ENCODE measurements around the gene RGS9BP. TPM values are rescaled to one million over a fixed set of nuclear protein-coding genes. Genes with fewer than 3 reads are reported as not detected.
"Not testable (repeated sequence)": the region's sequence is repeated elsewhere in the genome, so short reads cannot be mapped to it uniquely, and the experiment has no call there.

The RGS9BP gene
- total and polyA plus RNA-seq, 4 donors = 0.29 to 2.3 (median 0.42) TPM

DNA sequence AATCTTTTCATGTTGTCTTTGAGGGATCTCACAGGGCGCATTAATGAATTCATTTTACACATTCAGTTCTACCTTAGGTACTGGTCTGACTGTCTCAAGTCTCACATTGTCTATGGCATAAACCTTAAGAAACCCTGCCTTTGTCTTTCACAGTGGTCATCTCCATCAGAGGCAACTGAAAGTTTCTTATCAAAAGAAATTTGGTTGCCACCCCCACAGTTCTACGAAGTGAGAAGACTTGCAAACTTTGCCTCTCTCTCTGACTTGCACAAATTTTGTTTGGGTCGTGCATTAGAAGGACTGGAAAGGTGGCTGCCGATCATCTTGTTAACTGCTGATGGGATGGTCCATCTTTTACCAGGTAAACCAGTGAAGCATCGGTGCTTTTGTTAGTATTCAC, 33.4 kb downstream of the RGS9BP start:
- Histone ChIP-seq H3K9me3 (ENCODE audit: control insufficient read depth, insufficient read depth, low read length) (peaks cover 1% of the 10 kb centered on the region), H3K4me3 (ENCODE audit: low read depth, low read length) (no peak overlapping the region), H3K27me3 (ENCODE audit: control insufficient read depth, insufficient read depth, low read length) (no peaks in the 10 kb centered on the region), H3K36me3 (ENCODE audit: control insufficient read depth, insufficient read depth, low read length) (peaks cover 13% of the 10 kb centered on the region), H3K27ac (ENCODE audit: low read depth, low read length) (no peak overlapping the region), H3K4me1 (ENCODE audit: control insufficient read depth, insufficient read depth, low read length) (no peaks in the 10 kb centered on the region)
- WGBS (ENCODE audit: insufficient coverage) = 88% methylated on average over 4 of the region's 5 CpGs
- DNase-seq (ENCODE audit: low read depth in 4 of 6, low spot score in 6 of 6) = no peak

DNA sequence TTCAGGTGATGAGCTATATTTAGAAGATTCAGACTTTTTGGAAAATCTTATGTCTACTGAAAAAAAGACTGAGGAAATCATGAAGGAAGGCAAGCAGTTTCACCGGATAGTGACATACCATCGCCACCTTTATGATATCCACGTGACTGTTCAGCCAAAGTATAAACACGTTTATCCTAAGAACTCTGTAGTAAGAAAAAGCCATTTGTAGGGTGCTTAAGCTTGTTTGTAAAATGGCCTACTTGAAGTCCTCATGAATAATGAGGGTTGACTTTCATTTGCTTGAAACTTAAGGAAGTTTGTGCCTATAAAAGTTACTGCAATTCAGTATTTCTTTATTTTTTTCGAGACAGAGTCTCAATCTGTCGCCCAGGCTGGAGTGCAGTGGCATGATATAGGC, 36.1 kb downstream of the RGS9BP start:
- Histone ChIP-seq H3K27me3 (ENCODE audit: control insufficient read depth, insufficient read depth, low read length) (no peaks in the 10 kb centered on the region), H3K4me3 (ENCODE audit: low read depth, low read length) (no peak overlapping the region), H3K4me1 (ENCODE audit: control insufficient read depth, insufficient read depth, low read length) (no peaks in the 10 kb centered on the region), H3K27ac (ENCODE audit: low read depth, low read length) (no peak overlapping the region), H3K9me3 (ENCODE audit: control insufficient read depth, insufficient read depth, low read length) (no peaks in the 10 kb centered on the region), H3K36me3 (ENCODE audit: control insufficient read depth, insufficient read depth, low read length) (peaks cover 14% of the 10 kb centered on the region)
- no peak for DNase-seq (ENCODE audit: low read depth in 4 of 6, low spot score in 6 of 6)
- 95% methylated on average over 4 of the region's 6 CpGs for WGBS (ENCODE audit: insufficient coverage)

DNA sequence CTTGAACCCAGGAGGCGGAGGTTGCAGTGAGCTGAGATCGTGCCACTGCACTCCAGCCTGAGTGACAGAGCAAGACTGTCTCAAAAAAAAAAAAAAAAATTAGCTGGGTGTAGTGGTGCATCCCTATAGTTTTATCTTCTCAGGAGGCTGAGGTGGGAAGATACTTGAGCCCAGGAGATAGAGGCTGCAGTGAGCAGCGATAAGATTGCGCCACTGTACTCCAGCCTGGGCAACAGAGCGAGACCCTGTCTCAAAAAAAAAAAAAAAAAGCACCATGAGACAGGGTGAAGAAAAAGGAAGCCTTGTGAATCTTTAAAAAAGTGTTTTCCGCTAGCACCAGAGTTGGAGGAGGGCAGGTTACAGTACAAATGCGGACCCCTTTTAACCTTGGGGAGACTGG, 40.6 kb downstream of the RGS9BP start:
- DNase-seq (ENCODE audit: low read depth in 4 of 6, low spot score in 6 of 6); H3K27me3 ChIP-seq (ENCODE audit: control insufficient read depth, insufficient read depth, low read length); H3K36me3 ChIP-seq (ENCODE audit: control insufficient read depth, insufficient read depth, low read length); H3K9me3 ChIP-seq (ENCODE audit: control insufficient read depth, insufficient read depth, low read length); H3K4me3 ChIP-seq (ENCODE audit: low read depth, low read length); H3K27ac ChIP-seq (ENCODE audit: low read depth, low read length); H3K4me1 ChIP-seq (ENCODE audit: control insufficient read depth, insufficient read depth, low read length): not testable (repeated sequence)
- WGBS (ENCODE audit: insufficient coverage) = 100% methylated on average over 4 of the region's 7 CpGs

DNA sequence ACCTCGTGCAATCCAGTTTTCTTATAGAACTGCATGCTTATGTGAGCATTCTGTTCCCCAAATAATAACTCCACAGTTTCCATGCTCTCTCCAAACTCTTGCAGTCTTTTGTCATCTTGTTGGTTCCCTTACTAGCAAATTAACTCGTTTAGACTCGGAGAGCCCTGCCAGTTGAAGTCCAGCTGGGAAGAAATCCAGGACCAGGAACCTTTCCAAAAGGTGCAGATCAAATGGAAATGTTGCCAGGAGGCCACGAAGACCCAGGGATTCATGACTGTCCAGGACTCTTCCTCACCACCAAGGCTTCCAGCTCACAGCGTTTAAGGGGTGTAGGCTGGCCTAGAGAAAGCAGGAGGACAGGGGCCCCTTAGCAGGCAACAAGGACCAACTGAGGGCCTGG, 41.8 kb downstream of the RGS9BP start:
- WGBS (ENCODE audit: insufficient coverage) = 82% methylated on average over 3 of the region's 5 CpGs
- H3K27me3 ChIP-seq (ENCODE audit: control insufficient read depth, insufficient read depth, low read length) = no peaks in the 10 kb centered on the region
- peak in 2 of 6 donors; percentile 3 to 7 for DNase-seq (ENCODE audit: low read depth in 4 of 6, low spot score in 6 of 6)

DNA sequence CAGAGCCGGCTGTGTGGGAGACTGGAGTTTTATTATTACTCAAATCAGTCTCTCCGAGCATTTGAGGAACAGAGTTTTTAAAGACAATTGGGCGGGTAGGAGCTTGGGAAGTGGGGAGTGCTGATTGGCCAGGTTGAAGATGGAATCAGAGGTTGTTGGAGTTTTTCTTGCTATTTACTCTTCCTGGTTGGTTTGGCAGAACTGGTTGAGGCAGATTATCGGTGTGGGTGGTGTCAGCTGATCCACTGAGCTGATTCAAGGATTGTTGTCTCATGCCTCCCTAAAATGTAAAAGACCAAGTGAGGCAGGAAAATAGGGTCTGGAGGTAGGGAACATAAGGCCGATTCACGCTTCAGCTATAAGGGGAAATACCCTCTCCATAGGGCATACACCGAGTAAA, 42.6 kb downstream of the RGS9BP start:
- no peaks in the 10 kb centered on the region for H3K27me3 ChIP-seq (ENCODE audit: control insufficient read depth, insufficient read depth, low read length)
- H3K4me3 ChIP-seq (ENCODE audit: low read depth, low read length) = no peak overlapping the region
- WGBS (ENCODE audit: insufficient coverage) = 70% methylated on average over 5 of the region's 7 CpGs
- no peaks in the 10 kb centered on the region for H3K4me1 ChIP-seq (ENCODE audit: control insufficient read depth, insufficient read depth, low read length)
- H3K27ac ChIP-seq (ENCODE audit: low read depth, low read length) = no peak overlapping the region
- no peak for DNase-seq (ENCODE audit: low read depth in 4 of 6, low spot score in 6 of 6)
- H3K9me3 ChIP-seq (ENCODE audit: control insufficient read depth, insufficient read depth, low read length) = no peaks in the 10 kb centered on the region
- H3K36me3 ChIP-seq (ENCODE audit: control insufficient read depth, insufficient read depth, low read length) = peaks cover 5% of the 10 kb centered on the region

More for the DNA sequence above, 41.8 kb downstream of the RGS9BP start:
- Histone ChIP-seq H3K4me1 (ENCODE audit: control insufficient read depth, insufficient read depth, low read length) (no peaks in the 10 kb centered on the region), H3K36me3 (ENCODE audit: control insufficient read depth, insufficient read depth, low read length) (peaks cover 9% of the 10 kb centered on the region), H3K4me3 (ENCODE audit: low read depth, low read length) (no peak overlapping the region), H3K27ac (ENCODE audit: low read depth, low read length) (no peak overlapping the region), H3K9me3 (ENCODE audit: control insufficient read depth, insufficient read depth, low read length) (no peaks in the 10 kb centered on the region)

DNA sequence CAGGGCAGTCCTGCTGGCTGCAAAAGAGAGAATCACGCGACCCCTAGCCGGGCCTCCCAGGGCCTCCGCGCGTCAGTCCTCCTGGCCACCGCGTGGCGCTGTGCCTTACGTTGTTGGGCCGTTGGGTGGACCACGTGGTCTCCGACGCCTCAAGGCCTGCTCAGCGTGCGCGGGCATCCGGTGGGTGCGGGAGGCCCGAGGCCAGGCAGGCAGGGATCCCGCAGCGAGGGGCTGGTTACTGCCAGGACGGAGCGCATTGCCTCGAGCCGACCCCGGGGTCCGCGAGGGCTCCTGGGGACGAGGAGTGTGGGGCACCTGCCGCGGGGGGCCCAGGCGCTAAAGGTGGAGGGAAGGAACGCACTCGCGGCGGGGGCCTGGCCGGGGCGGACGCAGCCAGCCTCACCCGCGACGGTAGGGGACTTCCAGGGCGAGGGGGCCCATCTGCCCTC, 44.0 kb downstream of the RGS9BP start, which contains the start of gene TDRD12:
TDRD12 (plus strand) TSS at position 157 of the 449 bp plus-strand sequence. CDS start 306 bp downstream, outside the sequence.
- Histone ChIP-seq H3K4me1 (ENCODE audit: control insufficient read depth, insufficient read depth, low read length) (no peaks in the 10 kb centered on the region), H3K4me3 (ENCODE audit: low read depth, low read length) (no peak within 1 kb of the TSS)
- WGBS (ENCODE audit: insufficient coverage) = 93% methylated on average over 36 of the region's 44 CpGs

DNA sequence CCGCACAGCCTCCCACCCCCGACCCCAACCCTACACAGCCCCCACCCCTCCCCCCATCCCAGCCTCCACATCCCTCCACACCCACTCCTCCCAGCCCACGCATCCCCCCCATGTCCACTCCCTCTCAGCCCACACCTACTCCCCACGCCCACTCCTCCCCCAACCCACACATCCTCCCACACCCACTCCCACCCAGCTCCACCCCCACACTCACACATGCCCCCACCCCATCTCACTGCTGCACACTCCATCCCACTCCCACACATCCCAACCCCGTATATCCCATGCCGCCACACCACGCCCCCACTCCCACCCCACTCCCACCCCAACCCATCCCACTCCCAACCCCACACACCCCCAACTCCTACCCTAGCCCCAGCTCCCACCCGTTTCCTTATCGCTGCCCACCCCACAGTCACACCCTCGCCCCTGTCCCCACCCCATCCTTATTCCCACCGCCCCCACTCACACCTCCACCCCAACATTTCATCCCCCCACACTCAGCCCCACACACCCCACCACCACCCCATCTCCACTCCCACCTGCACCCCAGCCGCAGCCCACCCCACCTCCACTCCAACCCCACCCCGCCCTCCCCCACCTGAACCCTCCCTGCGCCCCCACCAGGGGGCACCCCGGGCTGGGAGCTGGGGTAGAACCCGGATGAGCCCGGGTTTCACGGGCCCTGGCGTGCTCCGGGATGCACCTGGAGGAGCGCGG, 44.7 kb downstream of the RGS9BP start:
- Histone ChIP-seq H3K27ac (ENCODE audit: low read depth, low read length) (no peak overlapping the region), H3K36me3 (ENCODE audit: control insufficient read depth, insufficient read depth, low read length) (peaks cover 2% of the 10 kb centered on the region), H3K27me3 (ENCODE audit: control insufficient read depth, insufficient read depth, low read length) (no peaks in the 10 kb centered on the region), H3K9me3 (ENCODE audit: control insufficient read depth, insufficient read depth, low read length) (no peaks in the 10 kb centered on the region), H3K4me1 (ENCODE audit: control insufficient read depth, insufficient read depth, low read length) (no peaks in the 10 kb centered on the region), H3K4me3 (ENCODE audit: low read depth, low read length) (no peak overlapping the region)
- WGBS (ENCODE audit: insufficient coverage) = 95% methylated on average over 15 of the region's 22 CpGs
- DNase-seq (ENCODE audit: low read depth in 4 of 6, low spot score in 6 of 6) = no peak

More for the DNA sequence above, 44.0 kb downstream of the RGS9BP start, which contains the start of gene TDRD12:
- Histone ChIP-seq H3K9me3 (ENCODE audit: control insufficient read depth, insufficient read depth, low read length) (no peaks in the 10 kb centered on the region), H3K36me3 (ENCODE audit: control insufficient read depth, insufficient read depth, low read length) (peaks cover 2% of the 10 kb centered on the region), H3K27me3 (ENCODE audit: control insufficient read depth, insufficient read depth, low read length) (no peaks in the 10 kb centered on the region), H3K27ac (ENCODE audit: low read depth, low read length) (no peak within 1 kb of the TSS)
- DNase-seq (ENCODE audit: low read depth in 4 of 6, low spot score in 6 of 6) = peak in 1 of 6 donors; percentile 2

DNA sequence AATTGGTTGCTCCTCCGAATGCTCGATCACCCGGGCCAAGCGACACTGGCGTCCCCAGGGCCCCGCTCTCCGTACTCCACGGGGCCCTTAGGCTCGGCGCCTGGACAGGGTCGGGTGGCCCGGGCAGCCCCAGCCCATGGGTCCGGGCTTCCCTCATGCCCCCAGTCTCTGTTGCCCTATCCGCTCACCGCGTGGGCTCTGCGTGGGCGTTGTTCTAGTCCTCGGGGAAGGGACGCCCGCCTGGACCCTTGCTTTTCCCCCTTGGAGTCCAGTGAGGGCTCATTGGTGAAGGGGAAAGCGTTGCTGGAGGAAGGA, 45.2 kb downstream of the RGS9BP start:
- Histone ChIP-seq H3K36me3 (ENCODE audit: control insufficient read depth, insufficient read depth, low read length) (peaks cover 2% of the 10 kb centered on the region), H3K27me3 (ENCODE audit: control insufficient read depth, insufficient read depth, low read length) (no peaks in the 10 kb centered on the region), H3K4me1 (ENCODE audit: control insufficient read depth, insufficient read depth, low read length) (no peaks in the 10 kb centered on the region), H3K27ac (ENCODE audit: low read depth, low read length) (no peak overlapping the region), H3K4me3 (ENCODE audit: low read depth, low read length) (no peak overlapping the region), H3K9me3 (ENCODE audit: control insufficient read depth, insufficient read depth, low read length) (no peaks in the 10 kb centered on the region)
- WGBS (ENCODE audit: insufficient coverage) = 97% methylated on average over 21 of the region's 22 CpGs
- no peak for DNase-seq (ENCODE audit: low read depth in 4 of 6, low spot score in 6 of 6)

Measured in spinal cord (tissue), 10 donors.